ENCODE data around the gene KHDRBS2.
"Not testable (repeated sequence)": the region's sequence is repeated elsewhere in the genome, so short reads cannot be mapped to it uniquely, and the experiment has no call there.

Gene KHDRBS2

GRCh38 chr6:61835237-61835636 is 450.8 kb downstream of the KHDRBS2 start:
- no peak for DNase-seq

- DNase-seq = no peak
These were observed 452.8 kb downstream of the KHDRBS2 start for GRCh38 chr6:61833176-61833755.

- DNase-seq = no peak
These were observed 468.3 kb downstream of the KHDRBS2 start for GRCh38 chr6:61817716-61818115.

GRCh38 chr6:61810047-61810446 is 476.0 kb downstream of the KHDRBS2 start:
- DNase-seq = no peak

GRCh38 chr6:61809004-61809595 is 476.9 kb downstream of the KHDRBS2 start:
- DNase-seq = no peak

GRCh38 chr6:61787998-61788397 is 498.0 kb downstream of the KHDRBS2 start:
- DNase-seq = no peak

GRCh38 chr6:61769446-61769845 is 516.6 kb downstream of the KHDRBS2 start:
- DNase-seq = not testable (repeated sequence)

GRCh38 chr6:61755739-61756138 is 530.3 kb downstream of the KHDRBS2 start:
- no peak for DNase-seq

- DNase-seq = no peak
These were observed 534.0 kb downstream of the KHDRBS2 start for GRCh38 chr6:61751986-61752385.

GRCh38 chr6:61745994-61746393 is 540.0 kb downstream of the KHDRBS2 start:
- no peak for DNase-seq

- DNase-seq = no peak
These were observed 574.2 kb downstream of the KHDRBS2 start for GRCh38 chr6:61711849-61712248.

- no peak for DNase-seq
These were observed 597.9 kb downstream of the KHDRBS2 start for GRCh38 chr6:61688165-61688564.

- no peak for DNase-seq
These were observed 603.5 kb downstream of the KHDRBS2 start for GRCh38 chr6:61682562-61682961.

GRCh38 chr6:61679625-61680024 is 606.4 kb downstream of the KHDRBS2 start:
- DNase-seq = no peak

GRCh38 chr6:61675734-61676133 is 610.3 kb downstream of the KHDRBS2 start:
- no peak for DNase-seq

GRCh38 chr6:61649845-61650244 is 636.2 kb downstream of the KHDRBS2 start:
- no peak for DNase-seq

- no peak for DNase-seq
These were observed 645.6 kb downstream of the KHDRBS2 start for GRCh38 chr6:61640463-61640862.

Measured in NK-92 treated with Interleukin-12 subunit alpha and Interleukin-12 subunit beta, amount 100 ng/mL, for 24 hours (cell line).